Activated B cell treated with CpG ODN at 0.5 μM for 24 hours (primary cell): ENCODE data around the gene C1orf122. TPM values are rescaled to one million over a fixed set of nuclear protein-coding genes. Genes with fewer than 3 reads are reported as not detected.

Source experiments
- ATAC-seq: fragments of 200-7000 bp; cut with Tn5 transposase; one replicate; pipeline ENCODE4 v1.10.0; 2021; ENCODE audit warnings: low read depth, mild to moderate bottlenecking, moderate library complexity
- CTCF ChIA-PET: fragments of 350-600 bp; sonication (Branson Sonifier 250); formaldehyde crosslinking; loops from one replicate; lab custom pipeline; 2021; ENCODE audit warnings: antibody characterized with exemption; lab: Charles Lee
- POLR2A ChIA-PET: fragments of 350-600 bp; sonication (Branson Sonifier 250); formaldehyde crosslinking; loops from one replicate; lab custom pipeline; 2021; ENCODE audit warnings: antibody characterized with exemption; lab: Charles Lee
- DNase-seq: peaks from one replicate; pipeline ENCODE4 v3.0.0; 2022
- H3K27ac Mint-ChIP-seq: one replicate; pipeline ENCODE4 v1.8.0; 2020; ENCODE audit warnings: mixed read lengths
- H3K27me3 Mint-ChIP-seq: one replicate; pipeline ENCODE4 v1.8.0; 2021; ENCODE audit warnings: mixed read lengths
- H3K36me3 Mint-ChIP-seq: one replicate; pipeline ENCODE4 v1.8.0; 2021; ENCODE audit warnings: low read depth, mixed read lengths
- H3K4me1 Mint-ChIP-seq: one replicate; pipeline ENCODE4 v1.8.0; 2021; ENCODE audit warnings: mixed read lengths
- H3K4me3 Mint-ChIP-seq: one replicate; pipeline ENCODE4 v1.8.0; 2020; ENCODE audit warnings: mild to moderate bottlenecking, mixed read lengths
- H3K9me3 Mint-ChIP-seq: one replicate; pipeline ENCODE4 v1.8.0; 2020; ENCODE audit warnings: mixed read lengths
- intact Hi-C: fragments of 100-400 bp; cut with micrococcal nuclease; formaldehyde crosslinking; loops from one replicate; pipeline ENCODE4 v1.15.1; 2024
- total RNA-seq: library from RNA; stranded (reverse); gene quantifications from 2 replicates; pipeline ENCODE4 v1.2.3, GENCODE V29; 2022
- TF ChIP-seq, protein P1 (sequence below): fragments of 200-600 bp; IDR thresholded peaks from one replicate; pipeline ENCODE4 v1.8.0; 2022; ENCODE audit warnings: antibody characterized with exemption, mild to moderate bottlenecking

Gene C1orf122
- total RNA-seq, 1 donor from 2014 or later, result 19.9 TPM

DNA sequence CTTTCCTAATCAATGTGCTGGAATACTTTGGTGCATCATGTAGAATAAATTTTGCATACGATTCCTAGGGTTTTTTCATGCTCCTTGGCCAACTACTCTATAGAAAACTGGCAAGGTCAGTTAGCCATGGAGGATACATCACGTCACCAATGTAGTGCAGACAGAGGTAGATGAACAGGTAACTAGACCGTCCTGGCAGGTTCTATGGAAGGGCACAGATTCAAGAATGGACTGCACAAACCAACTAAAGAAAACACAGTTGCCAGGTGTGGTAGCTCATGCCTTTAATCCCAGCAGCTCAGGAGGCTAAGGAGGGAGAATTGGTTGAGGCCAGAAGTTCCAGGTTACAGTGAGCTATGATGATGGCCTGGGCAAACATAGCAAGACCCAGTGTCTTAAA is 41.9 kb downstream of the C1orf122 start:
- Mint-ChIP-seq H3K4me3 (no peak overlapping the region), H3K9me3 (no peaks in the 10 kb centered on the region), H3K27me3 (no peaks in the 10 kb centered on the region), H3K27ac (no peak overlapping the region), H3K4me1 (peaks cover 45% of the 10 kb centered on the region), H3K36me3 (peaks cover 38% of the 10 kb centered on the region)
- TF ChIP-seq, protein P1, sequence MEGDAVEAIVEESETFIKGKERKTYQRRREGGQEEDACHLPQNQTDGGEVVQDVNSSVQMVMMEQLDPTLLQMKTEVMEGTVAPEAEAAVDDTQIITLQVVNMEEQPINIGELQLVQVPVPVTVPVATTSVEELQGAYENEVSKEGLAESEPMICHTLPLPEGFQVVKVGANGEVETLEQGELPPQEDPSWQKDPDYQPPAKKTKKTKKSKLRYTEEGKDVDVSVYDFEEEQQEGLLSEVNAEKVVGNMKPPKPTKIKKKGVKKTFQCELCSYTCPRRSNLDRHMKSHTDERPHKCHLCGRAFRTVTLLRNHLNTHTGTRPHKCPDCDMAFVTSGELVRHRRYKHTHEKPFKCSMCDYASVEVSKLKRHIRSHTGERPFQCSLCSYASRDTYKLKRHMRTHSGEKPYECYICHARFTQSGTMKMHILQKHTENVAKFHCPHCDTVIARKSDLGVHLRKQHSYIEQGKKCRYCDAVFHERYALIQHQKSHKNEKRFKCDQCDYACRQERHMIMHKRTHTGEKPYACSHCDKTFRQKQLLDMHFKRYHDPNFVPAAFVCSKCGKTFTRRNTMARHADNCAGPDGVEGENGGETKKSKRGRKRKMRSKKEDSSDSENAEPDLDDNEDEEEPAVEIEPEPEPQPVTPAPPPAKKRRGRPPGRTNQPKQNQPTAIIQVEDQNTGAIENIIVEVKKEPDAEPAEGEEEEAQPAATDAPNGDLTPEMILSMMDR, result no peak
- intact Hi-C loops, result no loop called here
- ChIA-PET CTCF (no interaction called here), POLR2A (interaction anchor here (0.8 kb wide), 1 partner anchor 10 kb away, joined by 3 read pairs; the partner anchor contains the start of gene MTF1)
- ATAC-seq (no peak), DNase-seq (no peak)

GRCh38 chr1:37850352-37850955 is 42.9 kb downstream of the C1orf122 start:
- ChIA-PET POLR2A (interaction anchor here (0.6 to 1.6 kb wide), 4 partner anchors 9 to 336 kb away, joined by 3 to 8 read pairs (median 4); partner anchors contain the start of gene MTF1), CTCF (interaction anchor here (2.4 kb wide), 1 partner anchor 10 kb away, joined by 10 read pairs; the partner anchor contains the start of gene MTF1)
- intact Hi-C loops, result no loop called here
- ATAC-seq (no peak), DNase-seq (no peak)
- Mint-ChIP-seq H3K4me3 (no peak overlapping the region), H3K4me1 (peaks cover 47% of the 10 kb centered on the region), H3K27me3 (no peaks in the 10 kb centered on the region), H3K9me3 (no peaks in the 10 kb centered on the region), H3K36me3 (peaks cover 37% of the 10 kb centered on the region), H3K27ac (no peak overlapping the region)
- TF ChIP-seq, protein P1, result no peak

GRCh38 chr1:37851262-37851661 is 43.7 kb downstream of the C1orf122 start:
- ATAC-seq, result no peak
- H3K27me3 Mint-ChIP-seq, result no peaks in the 10 kb centered on the region
- H3K4me1 Mint-ChIP-seq, result peaks cover 39% of the 10 kb centered on the region
- no peak overlapping the region for H3K27ac Mint-ChIP-seq
- H3K4me3 Mint-ChIP-seq, result no peak overlapping the region
- DNase-seq, result no peak
- CTCF ChIA-PET, result interaction anchor here (2.4 kb wide), 1 partner anchor 9 kb away, joined by 10 read pairs; the partner anchor contains the start of gene MTF1
- POLR2A ChIA-PET, result interaction anchor here (0.7 to 1.6 kb wide), 3 partner anchors 9 to 202 kb away, joined by 3 to 8 read pairs (median 8); partner anchors contain the start of genes INPP5B and MTF1
- no peaks in the 10 kb centered on the region for H3K9me3 Mint-ChIP-seq
- TF ChIP-seq, protein P1, result no peak
- H3K36me3 Mint-ChIP-seq, result peaks cover 34% of the 10 kb centered on the region
- intact Hi-C loops, result no loop called here

- H3K27me3 Mint-ChIP-seq, result no peaks in the 10 kb centered on the region
- no peak overlapping the region for H3K4me3 Mint-ChIP-seq
- peak; percentile 67 for ATAC-seq
- intact Hi-C loops, result no loop called here
- H3K36me3 Mint-ChIP-seq, result peaks cover 31% of the 10 kb centered on the region
- no peaks in the 10 kb centered on the region for H3K9me3 Mint-ChIP-seq
- TF ChIP-seq, protein P1, result no peak
- POLR2A ChIA-PET, result interaction anchor here (0.6 to 1.6 kb wide), 4 partner anchors 8 to 201 kb away, joined by 3 to 8 read pairs (median 6); partner anchors contain the start of genes INPP5B and MTF1
- CTCF ChIA-PET, result interaction anchor here (2.4 kb wide), 1 partner anchor 8 kb away, joined by 10 read pairs; the partner anchor contains the start of gene MTF1
- peaks cover 36% of the 10 kb centered on the region for H3K4me1 Mint-ChIP-seq
- no peak for DNase-seq
- H3K27ac Mint-ChIP-seq, result no peak overlapping the region
These were observed 44.2 kb downstream of the C1orf122 start for GRCh38 chr1:37851782-37852210.

- H3K27ac Mint-ChIP-seq, result peak overlapping the region; percentile 55
- ChIA-PET POLR2A (no interaction called here), CTCF (no interaction called here)
- ATAC-seq (no peak), DNase-seq (no peak)
- no peak overlapping the region for H3K4me3 Mint-ChIP-seq
- TF ChIP-seq, protein P1, result no peak
- no peaks in the 10 kb centered on the region for H3K27me3 Mint-ChIP-seq
- peaks cover 39% of the 10 kb centered on the region for H3K4me1 Mint-ChIP-seq
- H3K36me3 Mint-ChIP-seq, result peaks cover 38% of the 10 kb centered on the region
- intact Hi-C loops, result no loop called here
- no peaks in the 10 kb centered on the region for H3K9me3 Mint-ChIP-seq
These were observed 45.6 kb downstream of the C1orf122 start for GRCh38 chr1:37853157-37853556.
